Stimulated activated CD4-positive, alpha-beta T cell treated with anti-CD3 and anti-CD28 coated beads, Interleukin-1b, Interleukin-23, amount 100 ng/mL, for 4 hours (primary cell): Measurements from ENCODE around the gene TUBB1.
"Not testable (repeated sequence)": the region's sequence is repeated elsewhere in the genome, so short reads cannot be mapped to it uniquely, and the experiment has no call there.

Experiments used
- DNase-seq, 2 donors: peaks; one replicate each; pipeline ENCODE4 v3.0.0-alpha.2; 2020; ENCODE audit warnings: low read depth in 2 of 2

The TUBB1 gene

GRCh38 chr20:59020938-59021551, 1.8 kb downstream of the TUBB1 start:
- DNase-seq: no peak

- no peak for DNase-seq
Measured at GRCh38 chr20:59022754-59023153, 3.5 kb downstream of the TUBB1 start.

GRCh38 chr20:59023616-59024015, 4.4 kb downstream of the TUBB1 start:
- DNase-seq: no peak

DNA sequence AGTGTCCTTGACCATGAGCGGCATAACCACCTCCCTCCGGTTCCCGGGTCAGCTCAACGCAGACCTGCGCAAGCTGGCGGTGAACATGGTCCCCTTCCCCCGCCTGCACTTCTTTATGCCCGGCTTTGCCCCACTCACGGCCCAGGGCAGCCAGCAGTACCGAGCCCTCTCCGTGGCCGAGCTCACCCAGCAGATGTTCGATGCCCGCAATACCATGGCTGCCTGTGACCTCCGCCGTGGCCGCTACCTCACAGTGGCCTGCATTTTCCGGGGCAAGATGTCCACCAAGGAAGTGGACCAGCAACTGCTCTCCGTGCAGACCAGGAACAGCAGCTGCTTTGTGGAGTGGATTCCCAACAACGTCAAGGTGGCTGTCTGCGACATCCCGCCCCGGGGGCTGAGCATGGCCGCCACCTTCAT, 4.9 kb downstream of the TUBB1 start:
- no peak for DNase-seq

- DNase-seq: no peak
Measured at GRCh38 chr20:59025086-59025485, 5.9 kb downstream of the TUBB1 start.

DNA sequence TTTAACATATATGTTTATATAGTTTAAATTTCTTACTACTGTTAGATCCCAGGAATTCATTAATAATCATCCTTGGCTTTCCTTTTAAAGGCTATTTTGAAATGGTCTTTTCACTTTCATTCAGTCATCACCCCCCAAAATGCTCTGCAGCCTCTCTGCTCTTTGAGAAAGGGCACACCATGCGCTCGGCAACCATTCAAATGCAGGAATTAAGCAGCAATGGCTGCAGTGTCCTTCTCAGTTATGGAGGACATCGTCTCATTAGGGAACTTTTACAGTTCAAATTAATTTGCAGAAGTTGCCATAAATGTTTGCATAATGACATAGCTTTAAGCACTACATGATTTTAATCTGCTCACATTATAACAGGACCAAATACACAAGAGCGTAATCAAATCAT, 6.3 kb downstream of the TUBB1 start:
- no peak for DNase-seq

DNA sequence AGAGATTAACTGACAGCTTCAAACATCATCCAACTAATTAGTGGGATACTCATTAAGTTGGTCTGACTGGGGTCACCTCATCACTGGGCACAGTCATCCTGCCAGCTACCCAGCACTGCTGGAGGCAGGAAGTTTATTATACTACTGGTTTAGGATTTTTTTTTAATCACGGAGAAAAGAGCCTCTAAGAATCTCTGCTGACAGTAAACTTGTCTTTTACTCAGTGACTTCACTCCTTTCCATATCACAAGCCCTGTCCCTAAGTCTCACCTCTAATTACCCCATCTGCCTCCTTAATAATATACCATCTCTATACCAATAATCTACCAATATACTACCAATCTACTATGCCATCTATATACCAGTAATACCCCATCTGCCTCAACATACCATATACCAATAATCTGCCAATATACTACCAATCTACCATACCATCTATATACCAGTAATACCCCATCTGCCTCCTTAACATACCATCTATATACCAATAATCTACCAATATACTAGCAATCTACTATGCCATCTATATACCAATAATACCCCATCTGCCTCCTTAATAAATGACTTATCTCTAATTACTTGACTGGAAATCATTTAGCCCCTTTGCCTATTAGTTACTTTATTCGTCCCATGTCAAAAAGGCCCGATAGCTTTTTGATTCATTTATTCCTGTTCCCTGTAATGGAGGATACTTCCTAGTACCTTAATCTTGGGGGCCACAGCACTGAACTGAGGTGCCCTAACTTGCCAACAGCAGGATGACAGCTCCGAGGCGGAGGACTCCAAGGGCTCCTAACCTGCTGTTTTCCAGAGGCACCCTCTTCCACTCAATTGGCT, 7.9 kb downstream of the TUBB1 start:
- DNase-seq: no peak

DNA sequence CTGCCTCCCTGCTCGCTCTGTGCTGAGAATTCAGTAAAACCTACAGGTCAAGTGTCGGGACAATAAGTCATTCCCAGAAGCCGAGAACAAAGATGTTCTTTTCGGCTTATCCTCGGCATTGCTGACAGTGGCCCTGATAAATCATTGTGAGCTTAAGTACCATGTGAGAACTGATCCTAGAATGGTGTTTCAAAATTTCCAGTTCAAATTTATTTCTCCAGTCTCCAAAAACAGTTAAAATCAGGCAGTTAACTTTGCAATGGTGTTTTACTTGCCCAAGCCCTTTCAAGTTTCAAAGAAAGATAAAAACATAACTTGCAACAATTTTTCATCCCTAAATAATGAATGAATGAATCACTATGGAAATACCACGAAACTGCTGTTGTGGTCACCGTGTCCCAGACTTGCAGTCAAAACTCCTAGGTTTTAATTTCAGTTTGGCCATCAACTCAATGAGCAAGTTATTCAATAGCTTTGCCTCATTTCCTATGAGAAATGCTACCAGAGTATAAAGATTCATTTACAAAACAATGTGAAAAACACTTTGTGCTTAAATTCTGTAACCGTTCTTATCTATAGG, 8.6 kb downstream of the TUBB1 start:
- no peak for DNase-seq

DNA sequence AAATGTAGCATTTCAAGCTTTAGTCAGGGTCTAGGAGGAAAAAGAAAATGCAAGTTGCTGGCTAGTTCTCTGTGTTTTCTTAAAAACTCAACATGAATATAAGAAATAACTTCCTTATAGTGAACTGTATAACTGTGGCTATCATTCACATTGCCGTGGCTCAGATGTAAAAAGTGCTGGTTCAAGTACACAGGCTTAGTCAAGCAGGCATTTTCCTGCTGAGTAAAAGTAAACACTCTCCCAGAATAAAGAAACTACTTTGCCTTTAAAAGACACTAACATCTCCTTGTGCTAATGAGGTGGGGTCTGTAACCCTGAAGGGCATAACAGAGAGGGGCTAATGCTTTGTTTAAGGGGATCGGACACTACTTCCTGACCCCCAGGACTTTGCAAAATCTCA, 9.6 kb downstream of the TUBB1 start:
- DNase-seq: no peak

DNA sequence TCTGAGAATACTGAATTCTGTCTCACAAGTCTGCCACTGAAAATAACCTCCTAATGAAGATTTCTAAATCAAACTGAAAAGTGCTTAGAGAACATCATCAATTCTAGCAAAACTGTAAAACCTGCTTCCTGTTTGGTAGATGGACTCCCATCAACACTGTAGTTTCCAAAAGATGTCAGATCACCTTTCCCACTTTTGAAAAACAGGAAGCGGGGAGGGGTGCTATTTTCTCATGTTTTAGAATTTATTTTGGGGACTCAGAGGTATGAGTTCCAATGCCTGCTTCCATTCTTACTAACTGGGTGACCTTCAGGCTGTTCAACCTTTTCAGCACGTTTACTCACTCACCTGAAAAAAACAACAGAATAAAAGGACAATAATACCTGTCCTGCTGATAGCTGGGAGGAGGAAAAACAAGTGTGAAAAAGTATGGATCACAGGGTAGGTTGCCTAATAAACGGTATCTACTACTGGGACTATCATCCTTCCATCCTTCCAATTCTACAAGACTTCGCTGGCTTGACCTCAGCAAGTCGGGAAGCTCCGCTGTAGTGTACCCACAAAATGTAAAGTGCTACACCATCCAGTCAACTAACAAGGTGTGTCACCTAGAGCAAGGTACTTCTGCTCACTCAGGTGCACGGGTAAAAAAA, 11.8 kb downstream of the TUBB1 start:
- no peak for DNase-seq

DNA sequence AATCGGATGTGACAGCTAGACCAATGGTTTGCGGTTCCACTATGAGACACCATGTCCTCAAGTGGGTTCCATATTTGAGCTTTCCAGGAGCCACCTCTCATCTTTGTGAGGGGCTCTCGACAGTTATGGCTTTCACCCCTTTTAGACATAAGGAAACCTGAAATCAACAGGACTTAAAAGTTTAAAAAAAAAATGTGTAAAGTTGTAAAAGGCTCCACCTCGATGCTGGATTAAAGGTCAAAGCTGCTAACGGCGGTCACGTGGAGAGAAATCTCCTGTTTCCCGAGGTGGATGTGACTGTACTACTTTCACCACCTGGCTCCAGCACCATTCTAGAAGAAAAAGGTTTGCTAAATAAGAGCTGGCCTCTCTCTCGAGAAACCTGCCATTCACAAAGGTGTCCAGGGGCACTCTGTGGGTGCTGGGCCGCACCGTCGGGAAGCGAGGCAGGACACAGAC, 12.4 kb downstream of the TUBB1 start:
- DNase-seq: no peak

- DNase-seq: peak; percentile 94 to 96
Measured at GRCh38 chr20:59032023-59032712, 12.9 kb downstream of the TUBB1 start, which contains the start of gene ATP5F1E. Gene ATP5F1E, minus strand, starts transcription at chr20:59032335. Its CDS starts 84 bp downstream, at chr20:59032251.

DNA sequence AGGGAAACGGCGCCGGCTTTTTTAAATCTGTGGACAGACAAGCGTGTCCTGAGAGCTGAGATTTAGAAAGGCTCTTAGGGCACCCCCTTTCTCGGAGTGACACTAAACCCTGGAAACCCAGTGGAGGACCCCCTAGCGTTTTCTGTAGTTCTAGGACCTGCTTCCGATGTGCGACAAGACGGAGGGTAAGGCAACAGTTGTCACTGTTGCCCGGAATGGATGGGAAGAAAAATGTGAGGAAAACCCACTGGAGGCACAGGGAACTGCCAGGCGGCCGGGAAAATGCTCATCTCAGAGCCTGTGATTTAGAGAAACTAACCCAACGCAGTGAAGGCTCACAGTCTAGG, 13.5 kb downstream of the TUBB1 start:
- DNase-seq: no peak

DNA sequence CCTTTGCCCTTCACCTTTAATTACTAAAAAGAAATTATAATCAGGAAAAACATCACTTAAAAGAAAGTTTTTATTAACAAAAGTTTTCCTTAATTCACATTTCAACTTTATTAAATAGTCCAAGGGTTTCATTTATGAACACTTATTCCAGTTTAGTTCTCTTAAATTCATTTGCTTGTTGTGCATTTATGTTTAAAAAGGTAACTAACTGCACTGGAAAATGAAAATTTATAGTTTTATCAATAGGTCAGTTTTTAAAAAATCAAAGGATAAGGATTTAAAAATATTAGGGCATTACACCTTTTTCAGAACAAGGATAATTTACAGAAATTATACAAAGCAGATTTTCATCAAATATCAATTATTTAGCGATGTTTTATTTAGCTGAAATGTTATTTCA, 13.9 kb downstream of the TUBB1 start:
- DNase-seq: no peak

DNA sequence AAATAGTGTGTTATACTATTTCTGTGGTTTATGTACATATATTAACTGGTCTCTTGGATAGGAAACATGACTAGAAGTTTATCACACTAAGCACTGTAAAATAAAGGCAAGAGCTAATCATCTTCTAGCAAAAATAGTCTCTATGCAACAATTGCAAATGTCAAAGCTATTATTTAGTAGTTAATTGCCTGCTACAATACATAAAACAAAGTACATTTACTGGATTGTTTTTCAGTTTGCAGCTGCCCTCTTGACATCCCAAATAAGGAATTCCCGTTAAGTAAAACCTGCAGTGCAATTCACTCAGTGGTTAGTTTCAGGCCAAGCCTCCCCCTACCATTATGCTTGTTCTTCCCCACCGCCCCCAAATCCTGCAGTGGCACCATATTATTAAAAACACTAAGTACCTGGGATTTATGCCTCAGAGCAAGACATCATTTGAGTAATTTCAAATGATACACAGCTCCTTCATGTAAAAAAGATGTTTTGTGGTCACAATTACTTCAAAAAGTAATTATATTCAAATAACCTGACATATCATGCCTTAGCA, 14.5 kb downstream of the TUBB1 start:
- no peak for DNase-seq

DNA sequence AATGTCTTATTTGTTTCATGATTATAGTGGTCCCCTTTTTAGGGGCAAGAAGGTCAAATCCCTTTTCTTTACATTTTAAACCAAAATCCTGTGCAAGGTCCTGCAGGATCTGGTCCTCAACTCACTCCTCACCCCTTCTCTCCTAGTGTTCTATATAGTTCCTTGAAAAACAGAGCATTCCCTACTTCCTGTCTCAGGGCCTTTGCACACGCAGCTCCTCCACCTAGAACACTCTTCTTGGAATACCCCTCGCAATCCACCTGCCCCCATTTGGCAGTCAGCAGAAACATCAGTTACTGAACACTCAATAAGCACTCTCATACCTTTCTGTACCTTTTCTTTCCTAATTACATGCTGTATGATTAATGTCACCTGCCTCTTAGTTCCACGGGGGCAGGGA, 16.2 kb downstream of the TUBB1 start:
- no peak for DNase-seq

DNA sequence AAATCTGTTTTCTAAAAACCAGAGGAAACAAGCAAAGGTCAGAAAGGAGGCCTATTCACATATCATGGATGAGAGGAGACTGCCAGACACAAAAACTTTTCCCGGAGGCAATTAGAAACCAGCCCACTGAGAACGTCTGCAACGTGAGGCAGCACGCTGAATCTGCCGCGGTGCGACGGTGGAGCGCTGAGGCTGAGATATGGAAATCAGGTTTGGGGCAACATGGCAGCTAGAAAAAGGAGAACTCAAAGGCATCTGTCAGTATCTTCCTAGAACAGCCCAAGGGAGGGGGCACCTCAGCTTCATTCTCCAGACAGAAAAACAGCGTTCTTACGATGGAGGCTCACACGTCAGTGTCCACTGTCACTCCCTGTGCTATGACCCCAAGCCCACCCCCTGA, 18.2 kb downstream of the TUBB1 start:
- DNase-seq: no peak

DNA sequence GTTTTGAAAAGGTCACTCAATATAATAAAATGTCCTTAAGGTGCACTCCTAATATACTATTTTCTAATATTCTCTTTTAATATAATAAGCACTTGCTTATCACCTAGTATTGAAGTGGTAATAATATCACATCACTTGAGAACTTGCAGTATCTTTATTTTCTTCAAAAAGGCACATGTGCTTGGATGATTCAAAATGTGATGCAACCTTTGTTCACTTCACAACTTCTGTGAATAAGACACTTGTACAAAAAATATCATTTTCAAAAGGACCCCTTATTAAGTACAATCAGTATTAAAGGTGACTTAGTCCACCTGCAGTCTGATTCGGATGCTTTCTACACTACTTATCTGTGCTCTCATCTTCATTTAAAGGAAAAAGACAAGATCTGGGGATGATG, 20.0 kb downstream of the TUBB1 start:
- DNase-seq: no peak

DNA sequence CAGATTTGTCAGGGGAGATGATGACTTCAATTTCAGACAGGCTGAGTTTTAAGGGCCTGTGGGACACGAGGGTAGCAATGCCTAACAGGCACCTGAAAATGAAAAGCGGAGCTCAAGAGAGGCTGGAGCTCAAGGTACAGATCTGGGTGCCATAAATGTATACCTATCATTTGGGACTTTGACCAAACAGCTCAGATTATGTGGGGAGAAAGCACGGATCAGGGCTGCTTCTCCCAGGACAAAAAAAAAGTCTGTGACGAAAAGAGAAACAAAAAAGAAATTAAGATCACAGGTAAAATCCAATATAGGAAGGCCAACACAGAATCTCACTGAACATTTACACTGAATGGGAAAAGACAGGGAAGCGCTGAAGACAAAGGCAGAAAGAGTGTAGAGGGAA, 21.4 kb downstream of the TUBB1 start:
- DNase-seq: no peak

DNA sequence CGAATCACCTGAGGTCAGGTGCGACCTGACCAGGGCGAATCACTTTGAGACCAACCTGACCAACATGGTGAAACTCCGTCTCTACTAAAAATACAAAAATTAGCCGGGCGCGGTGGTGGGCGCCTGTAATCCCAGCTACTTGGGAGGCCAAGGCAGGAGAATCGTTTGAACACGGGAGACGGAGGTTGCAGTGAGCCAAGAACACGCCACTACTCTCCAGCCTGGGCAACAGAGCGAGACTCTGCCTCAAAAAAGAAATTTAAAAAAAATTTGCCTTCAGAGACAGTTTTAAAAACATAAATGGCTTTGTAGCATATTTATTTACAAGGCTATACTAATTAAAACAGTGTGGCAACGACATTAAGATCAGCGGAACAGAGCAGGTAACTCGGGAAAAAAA, 22.3 kb downstream of the TUBB1 start:
- not testable (repeated sequence) for DNase-seq

DNA sequence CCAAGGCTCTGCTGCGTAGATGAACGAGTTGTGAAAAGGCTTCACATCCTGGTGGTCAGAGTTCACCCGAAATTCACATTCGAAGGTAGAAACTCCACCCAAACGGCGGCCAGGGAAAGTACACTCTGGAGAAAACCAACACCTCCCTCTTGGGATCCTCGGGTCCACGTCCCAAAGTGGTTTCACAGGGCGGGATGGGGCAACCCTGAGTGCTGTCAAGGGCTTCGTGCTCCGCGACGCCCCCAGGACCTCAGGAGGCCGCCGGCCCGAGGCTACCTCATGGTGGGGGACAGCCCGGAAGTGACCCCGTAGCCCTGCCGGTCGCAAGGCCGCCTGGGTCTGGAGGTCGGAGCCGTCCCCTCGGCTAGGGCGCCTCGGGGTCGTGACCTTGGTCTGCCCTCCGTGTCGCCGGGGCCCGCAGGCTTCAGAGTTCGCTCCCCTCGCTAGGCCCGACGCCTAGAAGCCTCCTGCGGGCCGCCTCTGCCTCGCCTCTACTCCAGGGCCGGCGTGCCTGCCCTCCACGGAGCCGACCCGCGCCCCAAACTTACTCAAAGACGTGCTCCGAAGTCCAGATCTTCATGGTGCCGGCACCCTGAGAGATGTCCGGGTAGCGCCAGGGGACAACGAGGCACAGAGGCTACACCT, 23.0 kb downstream of the TUBB1 start, which contains the start of gene PRELID3B:
Gene PRELID3B, minus strand, starts transcription at position 636 of the 645 bp plus-strand sequence. Its CDS starts 56 bp downstream, at position 580.
- DNase-seq: no peak
